Tibial artery (tissue), 4 donors: Measurements from ENCODE around the gene TCEAL9.

Experiments used
- DNase-seq, 2 donors: peaks; one replicate each; pipeline ENCODE4 v3.0.0-alpha.2; 2019
- H3K27ac ChIP-seq, 2 donors: fragments of 200-600 bp; sonication (generic) in 1 of 2; 1 replicate in 1 of 2; 2 replicates in 1 of 2; pipeline ENCODE4 v1.5.1; 2018 to 2019; ENCODE audit warnings: mild to moderate bottlenecking in 1 of 2
- H3K27me3 ChIP-seq, 2 donors: fragments of 200-600 bp; sonication (generic) in 1 of 2; one replicate each; pipeline versions ENCODE4 v1.5.1 to v1.6.0; 2016 to 2019
- H3K36me3 ChIP-seq, 3 donors: fragments of 200-600 bp; sonication (generic) in 2 of 3; one replicate each; pipeline ENCODE4 v1.5.1; 2016 to 2019; ENCODE audit warnings: mild to moderate bottlenecking in 2 of 3
- H3K4me1 ChIP-seq, 4 donors: fragments of 200-600 bp; sonication (generic) in 2 of 4; 1 replicate in 3 of 4; 2 replicates in 1 of 4; pipeline ENCODE4 v1.5.1; 2016 to 2019
- H3K4me3 ChIP-seq, 2 donors: fragments of 200-600 bp; sonication (generic) in 1 of 2; 1 replicate in 1 of 2; 2 replicates in 1 of 2; pipeline ENCODE4 v1.5.1; 2018 to 2019; ENCODE audit warnings: mild to moderate bottlenecking in 2 of 2
- H3K9me3 ChIP-seq, 3 donors: fragments of 200-600 bp; sonication (generic) in 1 of 3; one replicate each; pipeline ENCODE4 v1.5.1; 2016 to 2019
- CTCF ChIP-seq, 2 experiments: fragments of 200-600 bp in 1 of 2; fragments of 450-650 bp in 1 of 2; IDR thresholded peaks; one replicate each; pipeline ENCODE4 v1.5.1; 2017 to 2019; ENCODE audit warnings: antibody characterized with exemption in 2 of 2, mild to moderate bottlenecking in 1 of 2, moderate library complexity in 1 of 2
- intact Hi-C: fragments of 100-400 bp; cut with DNase I; formaldehyde crosslinking; loops from one replicate; pipeline ENCODE4 v1.15.0; 2023; ENCODE audit warnings: low total_unique reads

Gene TCEAL9

GRCh38 chrX:103362474-103362873, 6.2 kb downstream of the TCEAL9 start:
- no peak for DNase-seq
- Histone ChIP-seq H3K36me3 (no peaks in the 10 kb centered on the region), H3K27ac (no peak overlapping the region), H3K4me3 (no peak overlapping the region), H3K9me3 (no peaks in the 10 kb centered on the region), H3K27me3 (no peaks in the 10 kb centered on the region), H3K4me1 (no peaks in the 10 kb centered on the region)
- intact Hi-C loops: no loop called here
- no peak for TF ChIP-seq CTCF (IDR thresholded peaks at IDR 0.05)

DNA sequence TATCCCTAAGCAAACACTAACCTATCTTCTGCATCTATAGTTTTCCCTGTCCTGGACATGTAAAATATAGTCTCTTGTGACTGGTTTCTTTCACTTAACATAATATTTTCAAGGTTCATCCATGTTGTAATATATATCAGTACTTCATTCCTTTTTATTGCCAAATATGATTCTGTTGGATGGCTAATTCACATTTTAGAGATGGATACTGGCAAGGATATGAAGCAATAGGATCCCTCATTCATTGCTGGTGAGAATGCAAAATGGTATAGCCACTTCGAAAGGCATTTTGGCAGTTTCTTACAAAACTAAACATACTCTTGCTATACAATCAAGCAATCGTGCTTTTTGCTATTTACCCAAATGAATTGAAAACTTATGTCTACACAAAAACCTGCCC, 6.7 kb downstream of the TCEAL9 start:
- no peak for TF ChIP-seq CTCF (IDR thresholded peaks at IDR 0.05)
- intact Hi-C loops: no loop called here
- no peaks in the 10 kb centered on the region for H3K9me3 ChIP-seq
- no peak for DNase-seq
- H3K4me1 ChIP-seq: no peaks in the 10 kb centered on the region
- no peaks in the 10 kb centered on the region for H3K36me3 ChIP-seq
- H3K27me3 ChIP-seq: no peaks in the 10 kb centered on the region
- H3K27ac ChIP-seq: no peak overlapping the region
- H3K4me3 ChIP-seq: no peak overlapping the region

DNA sequence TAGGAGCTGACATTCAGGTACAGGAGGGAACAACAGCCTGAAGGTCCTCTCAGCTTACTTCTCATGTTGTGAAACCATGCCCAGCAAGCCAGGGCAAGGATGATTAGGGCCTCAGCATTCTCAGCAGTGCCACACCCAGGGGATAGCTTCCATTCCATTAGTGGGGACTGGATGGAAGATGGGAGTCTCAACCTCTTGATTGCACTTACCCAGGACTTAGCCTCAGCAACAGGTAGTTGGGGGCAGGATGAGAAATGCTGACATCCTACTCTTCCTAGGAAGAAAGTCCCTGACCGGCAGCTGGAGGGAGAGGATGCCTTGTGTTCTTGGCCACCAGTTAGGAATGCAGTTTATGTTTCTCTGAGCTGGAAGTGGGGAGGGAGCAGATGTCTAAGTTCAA, 11.2 kb downstream of the TCEAL9 start:
- DNase-seq: no peak
- H3K4me1 ChIP-seq: no peaks in the 10 kb centered on the region
- H3K4me3 ChIP-seq: no peak overlapping the region
- H3K36me3 ChIP-seq: no peaks in the 10 kb centered on the region
- no peaks in the 10 kb centered on the region for H3K27me3 ChIP-seq
- no peak overlapping the region for H3K27ac ChIP-seq
- intact Hi-C loops: no loop called here
- TF ChIP-seq CTCF (IDR thresholded peaks at IDR 0.05): no peak
- no peaks in the 10 kb centered on the region for H3K9me3 ChIP-seq

GRCh38 chrX:103369479-103369878, 13.2 kb downstream of the TCEAL9 start:
- no peaks in the 10 kb centered on the region for H3K9me3 ChIP-seq
- no peaks in the 10 kb centered on the region for H3K4me1 ChIP-seq
- no peak for TF ChIP-seq CTCF (IDR thresholded peaks at IDR 0.05)
- H3K27me3 ChIP-seq: no peaks in the 10 kb centered on the region
- DNase-seq: no peak
- no peak overlapping the region for H3K4me3 ChIP-seq
- H3K36me3 ChIP-seq: no peaks in the 10 kb centered on the region
- H3K27ac ChIP-seq: no peak overlapping the region
- intact Hi-C loops: no loop called here

GRCh38 chrX:103372886-103373285, 16.6 kb downstream of the TCEAL9 start:
- H3K27ac ChIP-seq: no peak overlapping the region
- no peak for TF ChIP-seq CTCF (IDR thresholded peaks at IDR 0.05)
- H3K4me3 ChIP-seq: no peak overlapping the region
- DNase-seq: no peak
- no peaks in the 10 kb centered on the region for H3K9me3 ChIP-seq
- intact Hi-C loops: no loop called here
- H3K36me3 ChIP-seq: no peaks in the 10 kb centered on the region
- H3K27me3 ChIP-seq: no peaks in the 10 kb centered on the region
- H3K4me1 ChIP-seq: peaks cover 0 to 6% (median 0%) of the 10 kb centered on the region in 4 donors

GRCh38 chrX:103373581-103373980, 17.3 kb downstream of the TCEAL9 start:
- Histone ChIP-seq H3K36me3 (no peaks in the 10 kb centered on the region), H3K9me3 (no peaks in the 10 kb centered on the region), H3K4me1 (peaks cover 0 to 6% (median 0%) of the 10 kb centered on the region in 4 donors), H3K4me3 (no peak overlapping the region), H3K27me3 (no peaks in the 10 kb centered on the region), H3K27ac (no peak overlapping the region)
- DNase-seq: no peak
- intact Hi-C loops: no loop called here
- no peak for TF ChIP-seq CTCF (IDR thresholded peaks at IDR 0.05)
